Measurements from ENCODE around the gene KCND3.

DNA sequence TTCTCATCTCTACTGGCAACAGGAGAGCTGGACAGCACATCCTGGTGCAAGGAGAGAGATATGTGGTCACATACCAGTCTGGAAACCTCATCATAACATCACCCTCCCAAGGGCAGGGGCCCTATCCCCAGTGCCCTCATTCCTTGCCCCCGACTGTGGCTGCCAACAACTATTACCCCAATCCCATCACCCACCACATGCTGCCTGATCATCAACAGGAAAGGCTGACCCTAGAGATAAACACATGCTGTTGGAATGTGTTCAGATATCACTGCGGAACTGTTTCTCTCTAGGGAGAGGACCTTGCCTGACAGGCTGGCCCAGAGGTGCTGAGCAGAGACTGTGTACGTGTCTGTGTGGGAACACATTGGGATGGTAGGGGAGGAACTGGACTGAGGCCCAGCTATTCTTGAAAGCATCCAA is 245.8 kb downstream of the KCND3 start:
- TF ChIP-seq, protein P1, sequence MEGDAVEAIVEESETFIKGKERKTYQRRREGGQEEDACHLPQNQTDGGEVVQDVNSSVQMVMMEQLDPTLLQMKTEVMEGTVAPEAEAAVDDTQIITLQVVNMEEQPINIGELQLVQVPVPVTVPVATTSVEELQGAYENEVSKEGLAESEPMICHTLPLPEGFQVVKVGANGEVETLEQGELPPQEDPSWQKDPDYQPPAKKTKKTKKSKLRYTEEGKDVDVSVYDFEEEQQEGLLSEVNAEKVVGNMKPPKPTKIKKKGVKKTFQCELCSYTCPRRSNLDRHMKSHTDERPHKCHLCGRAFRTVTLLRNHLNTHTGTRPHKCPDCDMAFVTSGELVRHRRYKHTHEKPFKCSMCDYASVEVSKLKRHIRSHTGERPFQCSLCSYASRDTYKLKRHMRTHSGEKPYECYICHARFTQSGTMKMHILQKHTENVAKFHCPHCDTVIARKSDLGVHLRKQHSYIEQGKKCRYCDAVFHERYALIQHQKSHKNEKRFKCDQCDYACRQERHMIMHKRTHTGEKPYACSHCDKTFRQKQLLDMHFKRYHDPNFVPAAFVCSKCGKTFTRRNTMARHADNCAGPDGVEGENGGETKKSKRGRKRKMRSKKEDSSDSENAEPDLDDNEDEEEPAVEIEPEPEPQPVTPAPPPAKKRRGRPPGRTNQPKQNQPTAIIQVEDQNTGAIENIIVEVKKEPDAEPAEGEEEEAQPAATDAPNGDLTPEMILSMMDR (IDR thresholded peaks at IDR 0.05): no peak
- TF ChIP-seq POLR2A (IDR thresholded peaks at IDR 0.05): no peak

All from thyroid gland (tissue), 4 donors.